K562 (cell line): ENCODE data around the gene BBX. TPM values are rescaled to one million over a fixed set of nuclear protein-coding genes. Genes with fewer than 3 reads are reported as not detected.
A peak's percentile ranks its signal among the peaks of the same experiment; 100 is the strongest.

Source experiments
- ATAC-seq: fragments of 200-7000 bp; cut with Tn5 transposase; 3 replicates; pipeline ENCODE4 v1.9.1; 2020; ENCODE audit warnings: moderate library complexity
- BruUV-seq: library from RNA; stranded (reverse); fragments of 400-500 nt; replicated peaks from 2 replicates; lab custom pipeline; 2021; lab: Mats Ljungman, UMichigan
- CTCF ChIA-PET: fragments of 300-600 bp; formaldehyde crosslinking; extraction: SDS; loops from one replicate; lab custom pipeline; 2021; ENCODE audit warnings: low intra/inter-chr PET ratio; lab: Yijun Ruan, JAX
- POLR2A ChIA-PET: fragments of 300-600, 350-650 bp; sonication (Branson Sonifier 250); formaldehyde crosslinking; extraction: SDS; loops from one replicate; lab custom pipeline; 2021; ENCODE audit warnings: antibody characterized with exemption, inconsistent platforms; lab: Yijun Ruan, JAX
- DNase-seq, 4 experiments: peaks; one replicate each; pipeline versions ENCODE4 v3.0.0 to v3.0.0-alpha.2; 2011 to 2018; ENCODE audit warnings: low spot score in 3 of 4, mixed read lengths in 3 of 4; ENCODE audit errors: extremely low read depth in 1 of 4
- FAIRE-seq: peaks from 2 replicates; lab custom pipeline; 2011; peaks lifted over from hg19 to GRCh38; lab: Jason Lieb, UNC
- H2AFZ ChIP-seq: 2 replicates; pipeline ENCODE4 v1.6.0; 2011; ENCODE audit warnings: low read depth, low read length, control low read depth, inconsistent platforms
- H3K27ac ChIP-seq: fragments of 200-600 bp; 3 replicates; pipeline ENCODE4 v1.8.0; 2011; ENCODE audit warnings: low read depth, mild to moderate bottlenecking, control low read depth, inconsistent platforms, low read length, moderate library complexity, mixed read lengths; ENCODE audit errors: extremely low read depth
- H3K27me3 ChIP-seq, 2 experiments: fragments of 300-600 bp in 1 of 2; 2 replicates in 1 of 2; 3 replicates in 1 of 2; pipeline versions ENCODE4 v1.6.0 to v1.8.0; 2011; ENCODE audit warnings: inconsistent platforms in 2 of 2, low read length in 2 of 2, mild to moderate bottlenecking in 1 of 2, mixed read lengths in 1 of 2, moderate library complexity in 1 of 2; ENCODE audit not compliant: control insufficient read depth in 2 of 2, insufficient read depth in 2 of 2
- H3K36me3 ChIP-seq: fragments of 300-600 bp; 3 replicates; pipeline ENCODE4 v1.8.0; 2011; ENCODE audit warnings: mild to moderate bottlenecking, low read length, inconsistent platforms; ENCODE audit not compliant: control insufficient read depth, insufficient read depth
- H3K4me1 ChIP-seq, 2 experiments: fragments of 200-600 bp in 1 of 2; replicated peaks in 1 of 2; 2 replicates in 1 of 2; 3 replicates in 1 of 2; pipeline versions ENCODE4 v1.5.1 to v1.8.0; 2011; ENCODE audit warnings: inconsistent platforms in 2 of 2, low read length in 2 of 2, mild to moderate bottlenecking in 1 of 2, mixed read lengths in 1 of 2, moderate library complexity in 1 of 2; ENCODE audit not compliant: control insufficient read depth in 2 of 2, insufficient read depth in 2 of 2
- H3K4me2 ChIP-seq: 2 replicates; pipeline ENCODE4 v1.6.1; 2011; ENCODE audit warnings: low read length, control low read depth, inconsistent platforms, mixed read lengths; ENCODE audit not compliant: insufficient read depth
- H3K4me3 ChIP-seq: fragments of 200-600 bp; sonication (generic), shearing (Covaris generic); 2 replicates; pipeline ENCODE4 v1.5.1; 2016; ENCODE audit warnings: control low read depth, inconsistent platforms
- H3K79me2 ChIP-seq: fragments of 200-600 bp; 3 replicates; pipeline ENCODE4 v1.8.0; 2011; ENCODE audit warnings: low read length, inconsistent platforms; ENCODE audit not compliant: control insufficient read depth, insufficient read depth
- H3K9ac ChIP-seq, 2 experiments: 2 replicates each; pipeline versions ENCODE4 v1.6.0 to v1.6.1; 2011; ENCODE audit warnings: low read depth in 2 of 2, low read length in 2 of 2, control low read depth in 1 of 2, inconsistent platforms in 1 of 2, mild to moderate bottlenecking in 1 of 2, mixed read lengths in 1 of 2; ENCODE audit not compliant: insufficient read depth in 1 of 2
- H3K9me1 ChIP-seq: one replicate; pipeline ENCODE4 v1.6.0; 2011; ENCODE audit warnings: inconsistent platforms, mild to moderate bottlenecking, low read length, moderate library complexity; ENCODE audit not compliant: control insufficient read depth, insufficient read depth
- H3K9me3 ChIP-seq: replicated peaks from 2 replicates; pipeline ENCODE4 v1.5.1; 2011; ENCODE audit warnings: low read depth, low read length, inconsistent platforms; ENCODE audit not compliant: control insufficient read depth, insufficient read depth
- H4K20me1 ChIP-seq: replicated peaks from 2 replicates; pipeline ENCODE4 v1.6.1; 2011; ENCODE audit warnings: low read length, inconsistent platforms, mixed read lengths; ENCODE audit not compliant: control insufficient read depth, insufficient read depth
- ARID2 ChIP-seq: fragments of 450-650 bp; IDR thresholded peaks from 2 replicates; pipeline ENCODE4 v1.6.1; 2017; ENCODE audit warnings: antibody characterized with exemption, mild to moderate bottlenecking
- BRD4 ChIP-seq: fragments of 200-600 bp; sonication (generic); IDR thresholded peaks from 2 replicates; pipeline ENCODE4 v1.6.1; 2017; ENCODE audit warnings: inconsistent platforms
- CTBP1 ChIP-seq: fragments of 450-650 bp; IDR thresholded peaks from 2 replicates; pipeline ENCODE4 v1.6.1; 2016; ENCODE audit warnings: borderline replicate concordance
- ELF4 ChIP-seq: fragments of 450-650 bp; formaldehyde crosslinking; IDR thresholded peaks from 2 replicates; pipeline ENCODE4 v1.4.0; 2022; ENCODE audit warnings: missing genetic modification characterization
- HLTF ChIP-seq: fragments of 450-650 bp; IDR thresholded peaks from 2 replicates; pipeline ENCODE4 v1.6.1; 2016
- KDM5B ChIP-seq: fragments of 200-600 bp; sonication (generic); IDR thresholded peaks from 2 replicates; pipeline ENCODE4 v1.6.1; 2012; ENCODE audit warnings: low read depth, mild to moderate bottlenecking, moderate library complexity, low read length, control low read depth, inconsistent platforms; ENCODE audit not compliant: insufficient replicate concordance
- MAZ ChIP-seq, 2 experiments: fragments of 450-650 bp in 1 of 2; sonication (generic) in 1 of 2; formaldehyde crosslinking; IDR thresholded peaks in 1 of 2; conservative IDR thresholded peaks in 1 of 2; 2 replicates each; pipeline versions ENCODE4 v1.4.0 to v1.5.0; 2020; ENCODE audit warnings: mild to moderate bottlenecking in 1 of 2, missing genetic modification reagents in 1 of 2
- NCOA6 ChIP-seq: fragments of 450-650 bp; IDR thresholded peaks from 2 replicates; pipeline ENCODE4 v1.6.1; 2017; ENCODE audit warnings: mild to moderate bottlenecking
- NFRKB ChIP-seq: fragments of 450-650 bp; IDR thresholded peaks from 2 replicates; pipeline ENCODE4 v1.6.1; 2016; ENCODE audit warnings: low read depth
- PHB2 ChIP-seq: fragments of 450-650 bp; IDR thresholded peaks from 2 replicates; pipeline ENCODE4 v1.6.1; 2017; ENCODE audit warnings: low read depth
- PKNOX1 ChIP-seq: fragments of 450-650 bp; IDR thresholded peaks from 2 replicates; pipeline ENCODE4 v1.6.1; 2016
- SAP30 ChIP-seq: fragments of 200-600 bp; sonication (generic); IDR thresholded peaks from 2 replicates; pipeline ENCODE4 v1.6.1; 2012; ENCODE audit warnings: borderline replicate concordance, low read depth, mild to moderate bottlenecking, moderate library complexity, low read length, control low read depth, inconsistent platforms; ENCODE audit not compliant: insufficient read depth, poor library complexity, severe bottlenecking
- SMARCA4 ChIP-seq: fragments of 450-650 bp; IDR thresholded peaks from 2 replicates; pipeline ENCODE4 v1.6.1; 2016
- UBTF ChIP-seq, 2 experiments: IDR thresholded peaks; 2 replicates each; pipeline ENCODE4 v1.6.1; 2012; ENCODE audit warnings: improper control_type of control experiment in 2 of 2, low read depth in 2 of 2, low read length in 2 of 2, borderline replicate concordance in 1 of 2
- ZBTB26 ChIP-seq: fragments of 450-650 bp; formaldehyde crosslinking; IDR thresholded peaks from 2 replicates; pipeline ENCODE4 v1.4.0; 2022; ENCODE audit warnings: missing genetic modification characterization
- ZNF263 ChIP-seq: sonication (generic); formaldehyde crosslinking; IDR thresholded peaks from 2 replicates; pipeline ENCODE4 v1.8.0; 2022; ENCODE audit warnings: mild to moderate bottlenecking, missing genetic modification reagents, borderline replicate concordance
- WGBS: fragments of 100-300 bp; shearing (Covaris generic); methylation state at CpG from one replicate; pipeline ENCODE4 v1.1.6; 2016; ENCODE audit warnings: low coverage, mixed read lengths; ENCODE audit not compliant: insufficient coverage; ENCODE audit errors: missing lambda C conversion rate; 5-methylcytosine and 5-hydroxymethylcytosine counted together
- in situ Hi-C: fragments of 300-500 bp; cut with MboI; formaldehyde crosslinking; loops from 4 replicates; pipeline ENCODE4 v1.15.0; 2018; ENCODE audit warnings: inconsistent platforms, mixed read lengths
- intact Hi-C: fragments of 100-400 bp; cut with micrococcal nuclease; formaldehyde crosslinking; loops from 2 replicates; pipeline ENCODE4 v1.14.2; 2022
- polyA plus RNA-seq, 8 experiments: library from polyadenylated mRNA; depleted of rRNA in 4 of 8; stranded (reverse) in 5 of 8; unstranded in 3 of 8; fragments of >200 nt; fragmentation: Nextera tagmentation in 2 of 8; fragmentation: Illumina TruSeq in 1 of 8; extraction: Ambion mirVana in 2 of 8; extraction: Trizol in 1 of 8; gene quantifications; 2 replicates each; pipeline versions ENCODE4 v1.2.1 to v1.2.3, GENCODE V29; 2011 to 2014; ENCODE audit warnings: inconsistent platforms in 1 of 8, missing spikeins in 1 of 8
- total RNA-seq, 7 experiments: library from RNA; depleted of rRNA in 6 of 7; stranded (reverse); fragments of >200 nt in 6 of 7; fragmentation: Illumina TruSeq in 2 of 7; extraction: Trizol in 2 of 7; gene quantifications; 2 replicates each; pipeline versions ENCODE4 v1.2.1 to v1.2.3, GENCODE V29; 2011 to 2021; ENCODE audit warnings: low replicate concordance in 1 of 7

BBX gene
- total and polyA plus RNA-seq, 9 of the 15 experiments (the other 6 are each of a cell fraction or from before 2014, with no cell fraction given), result 4.9 to 19.5 (median 11.8) TPM

GRCh38 chr3:107523539-107524325, 970 bp downstream of the BBX start:
- in situ Hi-C loops (no loop called here), intact Hi-C loops (loop anchor here (5.0 kb wide), 1 partner anchor 91 kb away; no protein-coding TSS in a partner anchor)
- no peaks in the 10 kb centered on the region for H3K27me3 ChIP-seq
- H4K20me1 ChIP-seq, result no peaks in the 10 kb centered on the region
- no TSS peak for BruUV-seq
- H3K4me1 ChIP-seq, result peaks cover 5 to 15% of the 10 kb centered on the region in 2 experiments; a peak in 4 of 5 replicates
- ATAC-seq (peak; percentile 57), DNase-seq (peak; percentile 9 to 44 (median 16)), FAIRE-seq (no peak)
- H3K27ac ChIP-seq, result peak overlapping the region; percentile 76
- H3K9ac ChIP-seq, result peak overlapping the region; percentile 75 to 95
- ChIA-PET CTCF (interaction anchor here (0.8 kb wide), 1 partner anchor 252 kb away, joined by 3 read pairs; no protein-coding TSS in a partner anchor), POLR2A (interaction anchor here (0.9 to 1.2 kb wide), 4 partner anchors 9 to 40 kb away, joined by 3 to 5 read pairs (median 3); no protein-coding TSS in a partner anchor)
- H3K9me3 ChIP-seq, result no peaks in the 10 kb centered on the region
- H2AFZ ChIP-seq, result peak overlapping the region; percentile 84
- WGBS, result 0% methylated on average over 18 of the region's 40 CpGs
- peak overlapping the region; percentile 86 for H3K4me3 ChIP-seq
- peaks cover 11% of the 10 kb centered on the region; the same call in 1 of the 3 replicates for H3K36me3 ChIP-seq
- no peaks in the 10 kb centered on the region for H3K9me1 ChIP-seq
- H3K4me2 ChIP-seq, result peak overlapping the region; percentile 90
- H3K79me2 ChIP-seq, result peaks cover 26% of the 10 kb centered on the region
- TF ChIP-seq NCOA6, result no peak
- TF ChIP-seq ARID2, result peak; percentile 26; the same call in 1 of the 2 replicates
- TF ChIP-seq SMARCA4, result 0 out of 2 replicates have a peak, but pooled peaks have one; percentile 26
- TF ChIP-seq ZNF263 (CRISPR knock-in tag), result peak; percentile 49; the same call in 1 of the 2 replicates
- peak; percentile 27 for TF ChIP-seq KDM5B
- no peak for TF ChIP-seq UBTF (IDR thresholded peaks at IDR 0.05; ENCODE audit: borderline replicate concordance in 1 of 2, low read depth in 2 of 2, low read length in 2 of 2)
- 0 out of 2 replicates have a peak, but pooled peaks have one; percentile 8 for TF ChIP-seq PKNOX1
- peak in 1 of 2 experiments; percentile 43; a peak in 1 of 4 replicates for TF ChIP-seq MAZ (CRISPR knock-in tag; conservative IDR thresholded peaks at IDR 0.05 in 1 of 2, IDR thresholded peaks at IDR 0.05 in 1 of 2)
- peak; percentile 35; the same call in 1 of the 2 replicates for TF ChIP-seq ELF4 (CRISPR knock-in tag)
- 0 out of 2 replicates have a peak, but pooled peaks have one; percentile 42 for TF ChIP-seq NFRKB
- peak; percentile 22; the same call in 1 of the 2 replicates for TF ChIP-seq PHB2
- no peak for TF ChIP-seq CTBP1
- no peak for TF ChIP-seq BRD4
- TF ChIP-seq ZBTB26, result 0 out of 2 replicates have a peak, but pooled peaks have one; percentile 49
- TF ChIP-seq SAP30, result peak; percentile 0
- TF ChIP-seq HLTF, result no peak
